ENCODE results near the gene MYL12A.

GRCh38 chr18:3207565-3207964 is 40.0 kb upstream of the MYL12A start:
- TF ChIP-seq POLR2A (IDR thresholded peaks at IDR 0.05; ENCODE audit: low read depth, low read length) (no peak), POLR2AphosphoS5 (IDR thresholded peaks at IDR 0.05; ENCODE audit: low read depth, low read length) (no peak), TAF1 (IDR thresholded peaks at IDR 0.05; ENCODE audit: low read depth, low read length) (no peak), SPI1 (IDR thresholded peaks at IDR 0.05; ENCODE audit: low read depth, low read length) (no peak)
